Lung (tissue), 12 donors: ENCODE data around the gene MDN1. TPM values are rescaled to one million over a fixed set of nuclear protein-coding genes. Genes with fewer than 3 reads are reported as not detected.

Source experiments
- ATAC-seq: fragments of 200-7000 bp; cut with Tn5 transposase; one replicate; pipeline ENCODE4 v1.9.1; 2020; ENCODE audit warnings: moderate number of reproducible peaks; ENCODE audit not compliant: insufficient read depth, low FRiP score
- DNase-seq, 3 donors: peaks; one replicate each; pipeline ENCODE4 v3.0.0-alpha.2; 2013 to 2017
- H3K27ac ChIP-seq, 2 donors: one replicate each; pipeline ENCODE4 v1.5.1; 2013; ENCODE audit warnings: mild to moderate bottlenecking in 2 of 2, moderate library complexity in 2 of 2, control low read depth in 1 of 2, inconsistent platforms in 1 of 2, low read depth in 1 of 2, low read length in 1 of 2
- H3K27me3 ChIP-seq, 3 donors: one replicate each; pipeline ENCODE4 v1.5.1; 2013; ENCODE audit warnings: low read length in 2 of 3; ENCODE audit not compliant: control insufficient read depth in 3 of 3, insufficient read depth in 3 of 3
- H3K36me3 ChIP-seq, 4 donors: one replicate each; pipeline ENCODE4 v1.5.1; 2013; ENCODE audit warnings: low read length in 4 of 4, mild to moderate bottlenecking in 1 of 4, moderate library complexity in 1 of 4; ENCODE audit not compliant: control insufficient read depth in 4 of 4, insufficient read depth in 4 of 4
- H3K4me1 ChIP-seq, 5 donors: one replicate each; pipeline ENCODE4 v1.5.1; 2013; ENCODE audit warnings: low read length in 5 of 5, mild to moderate bottlenecking in 2 of 5, moderate library complexity in 1 of 5; ENCODE audit not compliant: control insufficient read depth in 5 of 5, insufficient read depth in 5 of 5
- H3K4me3 ChIP-seq: one replicate; pipeline ENCODE4 v1.5.1; 2013; ENCODE audit warnings: mild to moderate bottlenecking, control low read depth, moderate library complexity
- H3K9ac ChIP-seq, 2 donors: one replicate each; pipeline ENCODE4 v1.5.1; 2013; ENCODE audit warnings: low read length in 2 of 2, control low read depth in 1 of 2; ENCODE audit not compliant: insufficient read depth in 1 of 2
- H3K9me3 ChIP-seq, 4 donors: one replicate each; pipeline ENCODE4 v1.5.1; 2013; ENCODE audit warnings: low read length in 3 of 4, mild to moderate bottlenecking in 1 of 4, moderate library complexity in 1 of 4; ENCODE audit not compliant: control insufficient read depth in 4 of 4, insufficient read depth in 3 of 4
- CTCF ChIP-seq: IDR thresholded peaks from 2 replicates; pipeline ENCODE4 v1.5.1; 2012; ENCODE audit warnings: mild to moderate bottlenecking; ENCODE audit errors: control extremely low read depth, extremely low read depth
- WGBS, 2 donors: extraction: QIAGEN DNeasy Blood & Tissue Kit; methylation state at CpG; one replicate each; pipeline ENCODE4 v1.1.7; 2013; 5-methylcytosine and 5-hydroxymethylcytosine counted together
- polyA plus RNA-seq, 2 donors: library from polyadenylated mRNA; stranded (reverse); fragments of 200-250 nt; gene quantifications; one replicate each; pipeline ENCODE4 v1.2.1, GENCODE V29; 2013
- total RNA-seq, 2 donors: library from RNA; depleted of rRNA in 1 of 2; stranded (reverse); fragments of >200 nt in 1 of 2; gene quantifications; one replicate each; pipeline ENCODE4 v1.2.1, GENCODE V29; 2014 to 2021
- donor health status: control.
- donor health status: control.
- donor health status: Bipolar disorder and iron deficiency.
- donor health status: healthy.
- donor health status: DM: yes; HTN: yes; CAD: no.

MDN1 gene
- total and polyA plus RNA-seq, 4 donors = 7.6 to 33.8 (median 31.7) TPM

DNA sequence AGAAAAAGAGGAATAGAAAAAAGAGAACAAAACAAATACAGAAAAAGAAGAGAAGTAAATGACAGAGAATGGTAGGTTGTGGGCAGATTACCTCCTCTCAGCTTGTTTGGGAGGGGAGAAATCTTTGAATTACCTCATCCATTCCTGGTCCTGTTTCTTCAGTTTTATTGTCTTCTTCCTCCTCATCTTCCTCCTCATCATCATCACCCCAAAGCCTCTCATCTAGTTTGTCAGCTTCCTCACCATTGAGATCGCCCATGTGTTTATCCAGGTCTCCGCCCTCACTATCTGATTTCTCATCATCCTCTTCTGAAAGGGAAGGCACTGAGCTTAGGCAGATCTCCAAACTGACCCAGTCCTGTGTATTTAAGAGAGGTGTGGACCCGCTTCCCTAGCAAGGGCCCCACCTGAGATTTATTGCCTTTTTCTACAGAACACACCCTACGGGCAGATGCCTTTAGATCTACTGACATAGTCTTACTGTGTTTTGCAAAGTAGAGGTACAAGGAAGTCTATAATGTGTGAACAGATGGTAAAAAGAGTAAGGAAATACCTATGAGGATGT, 156.9 kb downstream of the MDN1 start:
- Histone ChIP-seq H3K4me1 (peaks cover 0 to 6% (median 0%) of the 10 kb centered on the region in 5 donors), H3K9me3 (no peaks in the 10 kb centered on the region), H3K36me3 (peaks cover 31 to 39% (median 37%) of the 10 kb centered on the region in 4 donors), H3K27me3 (no peaks in the 10 kb centered on the region), H3K27ac (no peak overlapping the region), H3K4me3 (no peak overlapping the region), H3K9ac (no peak overlapping the region)
- ATAC-seq (no peak), DNase-seq (no peak)
- TF ChIP-seq CTCF = no peak
- 92 to 95% methylated on average over 4 of the region's 4 CpGs for WGBS, 2 donors

DNA sequence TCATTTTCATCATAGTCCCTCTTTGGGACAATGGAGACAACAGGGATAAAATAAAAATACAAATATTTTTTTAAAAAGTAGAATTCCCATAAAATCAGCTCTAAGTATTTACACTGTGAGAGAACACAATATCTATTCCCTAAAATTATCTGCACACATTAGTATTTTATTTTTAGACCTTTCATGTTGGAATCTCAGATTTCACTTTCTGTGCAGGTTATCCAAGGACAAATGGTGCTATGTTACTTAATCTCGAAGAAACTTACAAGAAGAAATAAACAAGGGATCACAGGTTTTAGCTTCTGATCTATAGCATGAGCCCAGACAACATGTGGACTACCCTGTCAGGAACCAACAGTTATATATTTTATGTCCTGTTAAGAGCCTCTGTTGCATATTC, 158.0 kb downstream of the MDN1 start:
- Histone ChIP-seq H3K9ac (no peak overlapping the region), H3K36me3 (peaks cover 38 to 46% (median 44%) of the 10 kb centered on the region in 4 donors), H3K27me3 (no peaks in the 10 kb centered on the region), H3K4me3 (no peak overlapping the region), H3K9me3 (no peaks in the 10 kb centered on the region), H3K27ac (no peak overlapping the region), H3K4me1 (peaks cover 0 to 6% (median 0%) of the 10 kb centered on the region in 5 donors)
- 89 to 95% methylated on average over 1 of the region's 1 CpG for WGBS, 2 donors
- no peak for TF ChIP-seq CTCF
- DNase-seq = no peak
- no peak for ATAC-seq

DNA sequence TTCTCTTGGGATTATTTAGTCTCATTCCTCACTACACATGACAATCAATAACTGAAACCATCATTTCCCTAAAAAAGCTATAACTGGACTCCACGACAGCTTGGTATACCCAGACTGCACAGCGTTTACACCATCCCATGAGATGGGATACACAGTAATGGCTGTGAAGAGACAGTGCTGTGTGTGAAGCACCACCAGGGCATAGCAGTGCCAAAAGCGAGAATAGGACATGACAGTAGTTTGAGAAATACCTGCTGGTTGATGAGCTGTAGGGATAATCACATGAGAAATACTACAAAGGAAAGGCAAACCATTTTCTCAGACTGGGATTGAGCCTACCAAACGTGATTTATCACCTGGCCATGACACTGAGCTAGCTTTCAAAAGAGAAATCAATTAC, 158.6 kb downstream of the MDN1 start:
- Histone ChIP-seq H3K4me3 (no peak overlapping the region), H3K4me1 (peaks cover 0 to 6% (median 0%) of the 10 kb centered on the region in 5 donors), H3K36me3 (peaks cover 38 to 47% (median 41%) of the 10 kb centered on the region in 4 donors), H3K9me3 (no peaks in the 10 kb centered on the region), H3K9ac (no peak overlapping the region), H3K27ac (no peak overlapping the region), H3K27me3 (no peaks in the 10 kb centered on the region)
- no peak for TF ChIP-seq CTCF
- WGBS, 2 donors = 94 to 97% methylated on average over 4 of the region's 4 CpGs
- no peak for ATAC-seq
- DNase-seq = no peak
